Breast epithelium (tissue), 4 donors: ENCODE results near the gene WWOX. TPM values are rescaled to one million over a fixed set of nuclear protein-coding genes. Genes with fewer than 3 reads are reported as not detected.

ENCODE experiments used
- DNase-seq, 2 donors: peaks; one replicate each; pipeline ENCODE4 v3.0.0-alpha.2; 2019; ENCODE audit warnings: low spot score in 2 of 2
- H3K27ac ChIP-seq, 2 donors: fragments of 200-600 bp; sonication (generic) in 1 of 2; one replicate each; pipeline ENCODE4 v1.5.1; 2016 to 2019; ENCODE audit warnings: mild to moderate bottlenecking in 1 of 2
- H3K27me3 ChIP-seq, 2 donors: fragments of 200-600 bp; sonication (generic) in 1 of 2; one replicate each; pipeline versions ENCODE4 v1.5.1 to v1.6.0; 2017 to 2019; ENCODE audit warnings: control low read depth in 1 of 2, mild to moderate bottlenecking in 1 of 2
- H3K36me3 ChIP-seq: fragments of 200-600 bp; one replicate; pipeline ENCODE4 v1.5.1; 2019
- H3K4me1 ChIP-seq, 2 donors: fragments of 200-600 bp; sonication (generic); one replicate each; pipeline ENCODE4 v1.5.1; 2016 to 2019; ENCODE audit warnings: control low read depth in 1 of 2
- H3K4me3 ChIP-seq, 3 donors: fragments of 200-600 bp; sonication (generic); 1 replicate in 2 of 3; 2 replicates in 1 of 3; pipeline ENCODE4 v1.5.1; 2016 to 2019; ENCODE audit warnings: mild to moderate bottlenecking in 3 of 3, moderate library complexity in 2 of 3
- H3K9me3 ChIP-seq, 2 donors: fragments of 200-600 bp; sonication (generic) in 1 of 2; one replicate each; pipeline ENCODE4 v1.5.1; 2016 to 2019; ENCODE audit warnings: control low read depth in 1 of 2
- CTCF ChIP-seq, 3 donors: fragments of 450-650 bp; IDR thresholded peaks; one replicate each; pipeline ENCODE4 v1.5.1; 2016 to 2017; ENCODE audit warnings: antibody characterized with exemption in 3 of 3, mild to moderate bottlenecking in 3 of 3, moderate library complexity in 3 of 3
- POLR2A ChIP-seq: fragments of 450-650 bp; IDR thresholded peaks from one replicate; pipeline ENCODE4 v1.6.1; 2016; ENCODE audit warnings: antibody characterized with exemption, mild to moderate bottlenecking, moderate library complexity
- POLR2AphosphoS5 ChIP-seq, 3 donors: sonication (generic); formaldehyde crosslinking; IDR thresholded peaks; one replicate each; pipeline ENCODE4 v1.6.1; 2017; ENCODE audit warnings: antibody characterized with exemption in 3 of 3
- intact Hi-C: fragments of 100-400 bp; cut with DNase I; formaldehyde crosslinking; loops from one replicate; pipeline ENCODE4 v1.15.1; 2023; ENCODE audit warnings: low total_unique reads
- total RNA-seq, 3 donors: library from RNA; depleted of rRNA; stranded (reverse); fragments of >200 nt; gene quantifications; one replicate each; pipeline ENCODE4 v1.1.0, GENCODE V29; 2016

The WWOX gene
- total RNA-seq, 3 donors from 2014 or later = 42.9 to 73.6 (median 43.4) TPM

GRCh38 chr16:78552106-78552675 lies 452.7 kb downstream of the WWOX start:
- no peaks in the 10 kb centered on the region for H3K9me3 ChIP-seq
- no peaks in the 10 kb centered on the region for H3K4me1 ChIP-seq
- no peak for DNase-seq
- no peaks in the 10 kb centered on the region for H3K27me3 ChIP-seq
- intact Hi-C loops = no loop called here
- no peak overlapping the region for H3K4me3 ChIP-seq
- H3K27ac ChIP-seq = no peak overlapping the region
- no peaks in the 10 kb centered on the region for H3K36me3 ChIP-seq
- TF ChIP-seq POLR2A = no peak
- TF ChIP-seq POLR2AphosphoS5 (IDR thresholded peaks at IDR 0.05) = no peak
- no peak for TF ChIP-seq CTCF (IDR thresholded peaks at IDR 0.05)

DNA sequence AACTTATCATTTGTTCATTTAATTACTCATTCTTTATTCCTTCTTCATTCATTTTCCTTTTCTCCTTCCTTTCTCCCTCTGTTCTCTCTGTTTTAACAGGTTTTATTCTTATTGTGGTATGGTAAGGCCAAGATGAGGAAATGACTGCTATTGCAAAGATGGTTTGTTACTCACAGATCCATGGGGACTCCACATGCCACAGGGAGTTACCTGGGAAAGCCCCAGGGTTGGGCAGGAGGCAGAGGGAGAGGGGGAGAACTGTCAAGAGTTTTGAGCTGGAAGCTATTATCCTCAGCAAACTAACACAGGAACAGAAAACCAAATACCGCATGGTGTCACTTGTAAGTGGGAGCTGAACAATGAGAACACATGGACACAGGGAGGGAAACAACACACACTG lies 453.3 kb downstream of the WWOX start:
- Histone ChIP-seq H3K36me3 (no peaks in the 10 kb centered on the region), H3K4me3 (no peak overlapping the region), H3K27me3 (no peaks in the 10 kb centered on the region), H3K27ac (no peak overlapping the region), H3K4me1 (no peaks in the 10 kb centered on the region), H3K9me3 (no peaks in the 10 kb centered on the region)
- no peak for TF ChIP-seq POLR2AphosphoS5 (IDR thresholded peaks at IDR 0.05)
- no peak for TF ChIP-seq CTCF (IDR thresholded peaks at IDR 0.05)
- TF ChIP-seq POLR2A = no peak
- intact Hi-C loops = no loop called here
- DNase-seq = no peak

DNA sequence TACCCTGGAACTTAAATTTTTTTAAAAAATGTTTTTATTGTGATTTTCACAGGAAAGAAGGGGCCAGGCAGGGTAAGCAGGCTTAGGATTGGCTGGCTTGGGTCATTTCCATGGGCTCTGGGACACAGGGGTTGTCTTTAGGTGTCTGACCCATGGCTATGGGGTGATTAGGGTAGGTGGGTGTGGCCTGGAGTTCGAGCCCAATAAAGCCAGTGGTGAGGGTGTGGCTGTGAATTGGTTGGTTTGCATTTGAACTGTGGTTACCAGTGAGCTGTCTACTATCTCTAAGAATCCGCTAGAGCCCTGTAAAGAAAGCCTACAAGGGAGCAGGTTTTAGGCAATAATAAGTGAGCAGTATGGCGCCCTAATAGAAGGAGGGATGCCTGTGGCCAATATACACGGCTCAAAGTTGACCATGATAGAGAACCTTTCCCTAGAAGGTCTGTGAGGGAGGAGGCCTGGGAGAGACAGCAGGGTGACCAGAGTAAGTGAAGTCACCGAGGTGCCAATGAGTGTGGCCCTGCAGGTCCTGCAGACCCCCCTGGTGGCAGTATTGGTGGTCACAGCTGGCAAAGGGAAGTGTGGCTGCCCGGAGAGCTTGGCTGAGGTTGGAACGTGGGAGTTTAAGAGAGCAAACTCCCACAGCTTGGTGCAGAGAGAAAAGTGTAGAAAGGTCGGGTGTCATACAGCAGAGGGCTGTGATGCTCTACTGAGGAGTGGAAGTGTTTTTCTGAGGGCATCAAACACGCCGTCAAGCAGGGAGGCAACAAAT lies 454.0 kb downstream of the WWOX start:
- no peak for TF ChIP-seq CTCF (IDR thresholded peaks at IDR 0.05)
- no peak for TF ChIP-seq POLR2A
- no peak for TF ChIP-seq POLR2AphosphoS5 (IDR thresholded peaks at IDR 0.05)
- Histone ChIP-seq H3K4me1 (no peaks in the 10 kb centered on the region), H3K4me3 (no peak overlapping the region), H3K27me3 (no peaks in the 10 kb centered on the region), H3K36me3 (no peaks in the 10 kb centered on the region), H3K9me3 (no peaks in the 10 kb centered on the region), H3K27ac (no peak overlapping the region)
- intact Hi-C loops = no loop called here
- no peak for DNase-seq

DNA sequence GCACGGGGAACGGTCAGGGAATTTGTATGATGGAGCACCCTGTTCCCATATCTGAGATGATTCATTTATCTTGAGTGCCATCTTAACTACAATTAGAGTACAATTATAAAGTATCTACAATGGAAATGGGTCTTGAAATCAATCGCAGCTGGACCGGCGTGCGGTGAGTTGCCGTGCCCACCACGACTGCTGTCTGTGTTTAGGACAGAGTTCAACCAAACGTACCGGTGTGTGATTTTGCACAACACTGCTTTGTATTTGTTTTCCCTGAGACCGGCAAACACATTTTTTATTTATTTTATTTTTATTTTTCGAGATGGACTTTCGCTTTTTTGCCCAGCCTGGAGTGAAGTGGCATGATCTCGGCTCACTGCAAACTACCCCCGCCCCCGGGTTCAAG lies 457.0 kb downstream of the WWOX start:
- no peaks in the 10 kb centered on the region for H3K4me1 ChIP-seq

More for the DNA sequence above, 457.0 kb downstream of the WWOX start:
- no peak for DNase-seq
- no peak overlapping the region for H3K27ac ChIP-seq
- H3K27me3 ChIP-seq = no peaks in the 10 kb centered on the region
- no peak overlapping the region for H3K4me3 ChIP-seq
- TF ChIP-seq POLR2A (no peak), POLR2AphosphoS5 (IDR thresholded peaks at IDR 0.05) (no peak), CTCF (IDR thresholded peaks at IDR 0.05) (no peak)
- no peaks in the 10 kb centered on the region for H3K36me3 ChIP-seq
- H3K9me3 ChIP-seq = no peaks in the 10 kb centered on the region
- intact Hi-C loops = no loop called here
